Skeletal muscle tissue (tissue), 5 donors: Measurements from ENCODE around the gene THAP9. TPM values are rescaled to one million over a fixed set of nuclear protein-coding genes. Genes with fewer than 3 reads are reported as not detected.

ENCODE experiments used
- H3K27ac ChIP-seq: one replicate; pipeline ENCODE4 v1.7.0; 2013; ENCODE audit warnings: mild to moderate bottlenecking, low read depth, low read length, inconsistent platforms
- H3K27me3 ChIP-seq, 3 donors: one replicate each; pipeline ENCODE4 v1.7.0; 2013; ENCODE audit warnings: low read length in 3 of 3; ENCODE audit not compliant: control insufficient read depth in 3 of 3, insufficient read depth in 3 of 3
- H3K36me3 ChIP-seq, 3 donors: one replicate each; pipeline ENCODE4 v1.7.0; 2013; ENCODE audit warnings: low read length in 3 of 3; ENCODE audit not compliant: control insufficient read depth in 3 of 3, insufficient read depth in 3 of 3
- H3K4me1 ChIP-seq, 3 donors: one replicate each; pipeline ENCODE4 v1.7.0; 2013; ENCODE audit warnings: low read length in 3 of 3, mild to moderate bottlenecking in 3 of 3; ENCODE audit not compliant: control insufficient read depth in 3 of 3, insufficient read depth in 3 of 3
- H3K4me3 ChIP-seq, 3 donors: one replicate each; pipeline ENCODE4 v1.7.0; 2013; ENCODE audit warnings: low read length in 3 of 3
- H3K9ac ChIP-seq, 3 donors: one replicate each; pipeline ENCODE4 v1.7.0; 2013; ENCODE audit warnings: low read length in 3 of 3, mild to moderate bottlenecking in 3 of 3, moderate library complexity in 2 of 3, low read depth in 1 of 3
- H3K9me3 ChIP-seq, 3 donors: one replicate each; pipeline ENCODE4 v1.7.0; 2013; ENCODE audit warnings: low read length in 3 of 3; ENCODE audit not compliant: control insufficient read depth in 3 of 3
- small RNA-seq: library from RNA; depleted of rRNA; stranded (forward); fragments of <200 nt; gene quantifications from one replicate; pipeline ENCODE3, GENCODE V24; 2014
- total RNA-seq: library from RNA; depleted of rRNA; stranded (reverse); fragments of >200 nt; gene quantifications from one replicate; pipeline ENCODE4 v1.2.3, GENCODE V29; 2014
- donor health status: Osteomylitis.

THAP9 gene
- total RNA-seq, 1 donor from 2014 or later = 9.9 TPM

DNA sequence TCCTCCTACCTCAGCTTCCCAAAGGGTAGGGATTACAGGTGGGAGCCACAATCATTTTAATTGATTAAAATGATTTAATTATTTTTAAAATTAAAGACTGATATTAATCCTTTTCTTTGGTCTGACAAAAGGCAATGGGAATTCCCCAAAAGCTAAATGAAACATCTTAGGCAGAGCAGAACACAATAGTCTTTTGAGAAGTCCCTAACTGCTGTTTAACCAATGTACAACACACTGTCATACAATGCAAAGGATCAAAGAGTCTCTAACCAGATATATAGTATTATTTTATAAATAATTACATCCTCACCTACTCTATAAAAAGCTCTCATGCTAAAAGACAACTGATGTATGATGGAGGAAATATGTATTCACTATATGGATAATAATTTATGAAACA lies 47.0 kb downstream of the THAP9 start:
- H3K4me3 ChIP-seq = no peak overlapping the region
- no peak overlapping the region for H3K9ac ChIP-seq
- no peaks in the 10 kb centered on the region for H3K4me1 ChIP-seq
- no peaks in the 10 kb centered on the region for H3K9me3 ChIP-seq
- H3K36me3 ChIP-seq = peaks cover 0 to 5% (median 5%) of the 10 kb centered on the region in 3 donors
- no peak overlapping the region for H3K27ac ChIP-seq
- no peaks in the 10 kb centered on the region for H3K27me3 ChIP-seq

DNA sequence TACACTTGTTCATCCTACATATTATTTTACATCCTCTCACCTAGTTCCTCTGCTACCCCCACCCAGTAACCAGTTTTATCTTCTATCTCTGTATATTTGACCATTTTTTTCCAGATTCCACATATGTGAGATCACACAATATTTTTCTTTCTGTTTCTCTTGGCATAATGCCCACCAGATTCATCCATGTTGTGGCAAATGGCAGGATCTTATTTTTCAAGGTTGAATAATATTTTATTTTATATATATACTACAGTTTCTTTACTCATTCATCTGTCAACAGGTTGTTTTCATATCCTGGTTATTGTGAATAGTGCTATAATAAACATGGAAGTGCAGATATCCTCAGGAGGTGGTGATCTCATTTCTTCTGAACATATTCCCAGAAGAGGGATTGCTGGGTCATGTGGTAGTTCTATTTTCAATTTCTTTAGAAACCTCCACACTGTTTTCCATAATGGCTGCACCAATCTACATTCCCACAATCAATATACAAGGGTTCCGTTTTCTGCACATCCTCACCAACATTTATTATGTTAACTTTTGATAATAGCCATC lies 48.2 kb downstream of the THAP9 start:
- H3K4me1 ChIP-seq = no peaks in the 10 kb centered on the region
- H3K27ac ChIP-seq = no peak overlapping the region
- H3K9ac ChIP-seq = no peak overlapping the region
- H3K4me3 ChIP-seq = no peak overlapping the region
- H3K36me3 ChIP-seq = peaks cover 0 to 5% (median 3%) of the 10 kb centered on the region in 3 donors
- no peaks in the 10 kb centered on the region for H3K27me3 ChIP-seq
- no peaks in the 10 kb centered on the region for H3K9me3 ChIP-seq

DNA sequence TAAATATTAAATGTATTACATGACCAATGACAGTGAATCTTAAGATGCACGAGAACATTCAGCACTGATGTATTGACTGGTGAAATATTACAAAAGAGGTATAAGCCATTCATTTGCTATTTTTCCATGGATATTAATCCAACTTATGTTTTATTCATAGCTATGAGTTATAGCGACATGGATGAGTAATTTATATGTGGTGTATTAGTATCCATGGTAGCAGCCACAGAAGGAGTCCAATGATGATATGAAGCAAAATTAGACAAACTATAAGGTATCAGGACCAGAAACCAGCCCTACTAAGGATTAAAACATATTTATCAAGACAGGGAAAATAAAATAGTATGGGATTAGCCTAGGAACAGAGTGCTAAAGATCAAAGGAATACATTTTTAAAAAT lies 50.7 kb downstream of the THAP9 start:
- Histone ChIP-seq H3K9me3 (no peaks in the 10 kb centered on the region), H3K9ac (no peak overlapping the region), H3K4me3 (no peak overlapping the region)

DNA sequence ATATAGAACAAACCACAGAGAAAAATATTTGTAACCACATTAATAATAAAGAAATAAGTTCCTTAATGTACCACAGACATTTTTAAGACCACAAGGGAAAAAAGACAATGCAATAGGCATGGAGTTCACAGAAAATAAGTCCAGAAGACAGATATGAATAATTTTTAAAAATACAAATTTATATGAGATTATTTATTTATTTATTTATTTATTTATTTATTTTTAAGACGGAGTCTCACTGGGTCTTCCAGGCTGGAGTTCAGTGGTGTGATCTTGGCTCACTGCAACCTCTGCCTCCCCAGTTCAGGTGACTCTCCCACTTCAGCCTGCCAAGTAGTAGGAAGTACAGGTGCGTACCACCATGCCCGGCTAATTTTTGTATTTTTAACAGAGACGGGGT lies 53.7 kb downstream of the THAP9 start:
- Histone ChIP-seq H3K4me3 (no peak overlapping the region), H3K9me3 (no peaks in the 10 kb centered on the region), H3K27ac (no peak overlapping the region), H3K9ac (no peak overlapping the region), H3K4me1 (no peaks in the 10 kb centered on the region), H3K36me3 (no peaks in the 10 kb centered on the region), H3K27me3 (no peaks in the 10 kb centered on the region)

More for the DNA sequence above, 50.7 kb downstream of the THAP9 start:
- H3K27me3 ChIP-seq = no peaks in the 10 kb centered on the region
- peaks cover 0 to 1% (median 1%) of the 10 kb centered on the region in 3 donors for H3K36me3 ChIP-seq
- no peak overlapping the region for H3K27ac ChIP-seq
- H3K4me1 ChIP-seq = no peaks in the 10 kb centered on the region

DNA sequence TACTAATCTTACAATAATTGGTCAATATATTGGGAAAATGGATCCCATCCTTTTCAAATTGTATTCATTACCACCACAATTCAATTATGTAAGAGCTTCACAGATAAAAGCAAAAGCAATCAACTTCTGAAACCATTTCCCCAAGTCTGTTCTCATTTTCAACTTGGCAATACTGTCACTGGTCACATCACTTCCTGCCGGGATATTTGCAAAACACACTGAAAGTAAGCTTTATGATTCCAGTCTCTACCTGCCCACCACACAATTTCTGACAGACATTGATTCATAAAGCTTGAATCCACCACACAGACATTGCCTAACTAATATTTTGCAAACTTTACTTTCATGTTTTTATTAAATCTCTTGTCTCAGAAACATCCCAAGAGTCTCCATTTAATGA lies 56.5 kb downstream of the THAP9 start:
- no peaks in the 10 kb centered on the region for H3K27me3 ChIP-seq
- no peak overlapping the region for H3K9ac ChIP-seq
- no peak overlapping the region for H3K4me3 ChIP-seq
- H3K4me1 ChIP-seq = no peaks in the 10 kb centered on the region
- H3K27ac ChIP-seq = no peak overlapping the region
- peaks cover 0 to 4% (median 2%) of the 10 kb centered on the region in 3 donors for H3K36me3 ChIP-seq
- H3K9me3 ChIP-seq = no peaks in the 10 kb centered on the region

DNA sequence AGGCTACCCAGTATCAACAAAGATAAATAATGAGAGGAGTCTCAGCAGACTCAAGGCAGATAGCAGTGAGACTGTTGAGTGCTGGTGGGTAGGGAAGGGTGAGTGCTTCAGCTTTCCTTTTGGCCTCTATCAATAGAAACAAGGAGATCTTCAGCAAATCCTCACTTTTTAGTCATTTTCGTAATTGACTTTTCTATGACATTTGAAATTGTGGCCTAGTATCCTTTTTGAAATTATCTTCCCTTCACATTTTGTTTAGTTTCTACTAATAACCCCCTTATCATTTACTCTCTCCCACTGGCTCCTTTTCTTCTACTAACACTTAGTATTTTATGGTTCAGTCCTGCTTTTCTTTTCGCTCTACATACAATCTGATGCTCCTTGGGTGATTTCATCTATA lies 65.2 kb downstream of the THAP9 start:
- no peaks in the 10 kb centered on the region for H3K9me3 ChIP-seq
- H3K27ac ChIP-seq = no peak overlapping the region
- H3K9ac ChIP-seq = no peak overlapping the region
- no peak overlapping the region for H3K4me3 ChIP-seq
- no peaks in the 10 kb centered on the region for H3K27me3 ChIP-seq
- no peaks in the 10 kb centered on the region for H3K4me1 ChIP-seq
- H3K36me3 ChIP-seq = peaks cover 0 to 16% (median 15%) of the 10 kb centered on the region in 3 donors

DNA sequence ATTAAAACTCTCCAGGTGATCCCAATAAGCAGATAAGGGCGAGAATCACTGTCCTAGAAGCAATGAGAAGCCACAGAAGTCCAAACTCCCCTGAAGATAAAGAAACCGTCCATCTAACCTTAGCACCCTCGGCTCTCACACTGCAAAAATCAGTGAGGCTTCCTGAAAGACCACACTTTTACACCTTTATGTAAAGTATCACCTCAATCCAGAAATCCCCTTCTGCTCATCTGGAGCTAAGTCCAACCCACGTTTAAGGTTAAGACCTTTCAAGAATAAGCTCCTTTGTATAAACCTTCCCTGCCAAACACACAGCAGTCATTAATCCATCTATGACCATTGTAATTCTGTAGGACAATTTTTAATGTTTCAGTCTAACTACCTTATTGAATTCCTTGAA lies 68.4 kb downstream of the THAP9 start:
- no peaks in the 10 kb centered on the region for H3K27me3 ChIP-seq
- H3K36me3 ChIP-seq = peaks cover 0 to 16% (median 15%) of the 10 kb centered on the region in 3 donors
- H3K9ac ChIP-seq = no peak overlapping the region
- no peak overlapping the region for H3K4me3 ChIP-seq
- no peaks in the 10 kb centered on the region for H3K4me1 ChIP-seq
- H3K27ac ChIP-seq = no peak overlapping the region
- H3K9me3 ChIP-seq = no peaks in the 10 kb centered on the region

DNA sequence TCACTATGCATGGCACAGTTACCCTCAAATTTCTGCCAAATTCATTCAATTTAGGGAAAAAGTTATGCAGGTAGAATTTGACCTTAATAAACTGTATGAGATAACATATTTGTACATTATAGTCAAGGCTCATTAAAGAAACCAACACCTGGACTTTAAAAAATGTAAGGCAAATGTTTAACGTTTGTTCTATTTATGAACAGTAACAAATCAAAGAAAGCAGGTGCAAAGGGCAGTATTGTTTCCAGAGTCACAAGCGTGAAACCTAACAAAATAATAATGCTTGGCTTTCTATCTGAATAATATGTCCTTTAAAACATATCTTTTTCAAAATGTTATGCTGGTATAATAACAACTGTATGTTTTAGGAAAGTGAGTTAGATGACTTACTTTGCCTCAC lies 68.9 kb downstream of the THAP9 start:
- H3K27ac ChIP-seq = no peak overlapping the region
- H3K27me3 ChIP-seq = no peaks in the 10 kb centered on the region
- H3K9ac ChIP-seq = no peak overlapping the region
- no peaks in the 10 kb centered on the region for H3K4me1 ChIP-seq
- H3K4me3 ChIP-seq = no peak overlapping the region
- H3K9me3 ChIP-seq = no peaks in the 10 kb centered on the region
- peaks cover 0 to 16% (median 15%) of the 10 kb centered on the region in 3 donors for H3K36me3 ChIP-seq

Small RNA genes lying within 50 kb of the gene (small RNA-seq; reads per million reads assigned to genes)
- gene RF00019 = not detected

Other genes starting within 250 kb of the THAP9 start
- 9.4 TPM for gene SCD5, start 101.9 kb upstream of the THAP9 start, total RNA-seq
- 229 TPM for gene SEC31A, start 9.6 kb upstream of the THAP9 start, total RNA-seq
- 8.4 TPM for gene LIN54, start 110.1 kb downstream of the THAP9 start, total RNA-seq
- gene COPS4, start 134.4 kb downstream of the THAP9 start, total RNA-seq = 130 TPM
- gene PLAC8, start 214.0 kb downstream of the THAP9 start, total RNA-seq = 11.0 TPM